ENCODE results near the gene RACK1.

RACK1 gene

DNA sequence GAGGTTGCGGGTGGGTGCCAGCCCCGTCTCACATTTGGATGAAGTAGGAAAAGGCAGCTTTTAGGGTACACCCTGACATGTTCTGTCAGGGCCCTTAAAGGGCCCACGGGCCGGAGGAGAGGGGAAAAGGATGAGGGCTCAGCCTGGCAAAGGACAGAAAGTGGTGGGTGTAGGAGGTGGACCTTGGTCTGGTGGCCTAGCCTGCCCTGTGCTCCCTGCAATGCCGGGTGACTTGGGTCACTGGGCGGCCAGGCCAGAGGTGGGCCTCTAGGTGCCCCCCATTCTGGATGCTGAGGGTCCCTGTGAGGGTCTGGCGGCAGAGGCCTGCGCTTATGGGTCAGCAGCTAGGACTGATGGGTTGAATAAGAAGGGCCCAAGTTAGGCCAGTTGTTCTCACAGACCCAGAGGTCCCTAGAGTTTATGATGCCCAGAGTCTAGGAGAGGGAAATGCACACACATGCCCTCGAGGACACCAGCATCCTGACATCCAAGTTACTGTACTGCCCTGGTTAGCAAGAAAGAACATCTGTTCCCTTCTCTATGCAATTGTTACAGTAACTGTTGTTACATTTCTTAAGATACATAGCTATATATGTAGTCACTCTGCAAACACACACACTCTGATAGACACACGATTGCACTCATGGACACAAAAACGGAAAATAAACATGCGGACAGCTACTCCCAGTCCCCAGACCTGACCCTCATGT, 51.2 kb downstream of the RACK1 start:
- no peak for DNase-seq

GRCh38 chr5:181191526-181192336, 52.0 kb downstream of the RACK1 start:
- DNase-seq = no peak

- no peak for DNase-seq
These were observed 52.8 kb downstream of the RACK1 start for GRCh38 chr5:181190711-181191525.

GRCh38 chr5:181189962-181190710, 53.6 kb downstream of the RACK1 start:
- DNase-seq = no peak

DNA sequence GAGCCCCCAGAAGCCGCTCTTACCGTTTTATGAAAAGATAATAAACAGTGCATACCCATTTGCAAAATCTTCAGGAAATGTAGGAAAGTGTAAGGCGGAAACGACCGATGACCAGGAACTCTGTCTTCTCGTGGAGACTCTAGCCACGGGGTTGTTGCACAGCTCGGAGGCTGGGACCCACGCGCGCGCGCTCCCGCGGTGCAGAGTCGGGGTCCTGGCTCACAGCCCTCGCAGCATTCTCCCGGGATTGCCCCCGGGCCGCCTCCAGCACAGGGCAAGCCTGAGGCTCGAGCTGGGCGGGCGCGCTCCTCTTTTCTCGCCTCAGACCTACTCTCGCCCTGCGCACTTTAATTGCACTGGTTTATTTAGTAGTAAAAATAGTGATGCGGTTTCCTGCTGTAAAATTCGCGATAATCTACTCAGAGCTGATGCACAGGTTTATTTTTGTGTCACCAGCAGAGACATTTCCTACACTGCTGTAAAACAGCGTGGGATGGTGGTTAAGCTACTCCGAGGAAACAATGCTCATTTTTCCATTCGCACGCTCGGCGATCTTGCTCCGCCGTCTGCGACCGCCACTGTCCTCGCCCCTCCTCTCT, 54.2 kb downstream of the RACK1 start:
- DNase-seq = no peak

GRCh38 chr5:181188700-181189362, 54.9 kb downstream of the RACK1 start:
- no peak for DNase-seq

- no peak for DNase-seq
These were observed 56.0 kb downstream of the RACK1 start for GRCh38 chr5:181187500-181188213.

DNA sequence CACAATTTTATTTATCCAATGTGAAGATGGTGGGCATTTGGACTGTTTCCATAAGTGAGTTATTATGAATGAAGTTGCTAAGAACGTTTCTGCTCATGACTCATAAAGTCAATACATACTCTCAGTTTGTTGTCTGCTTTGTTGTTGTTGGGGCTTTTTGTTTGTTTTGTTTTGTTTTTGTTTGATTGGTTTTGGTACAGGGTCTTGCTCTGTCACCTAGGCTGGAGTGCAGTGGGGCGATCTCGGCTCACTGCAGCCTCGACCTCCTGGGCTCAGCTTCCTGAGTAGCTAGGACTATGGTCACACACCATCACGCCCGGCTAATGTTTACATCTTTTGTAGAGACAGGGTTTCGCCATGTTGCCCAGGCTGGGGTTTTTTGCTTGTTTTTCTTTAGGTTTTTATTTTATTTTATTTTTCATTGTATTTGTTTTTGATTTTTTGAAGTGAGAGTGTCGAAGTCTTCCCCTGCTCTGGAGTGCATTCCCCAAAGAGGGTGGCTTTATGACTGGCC, 56.7 kb downstream of the RACK1 start:
- DNase-seq = no peak

Data from NCI-H82 (cell line).